Putamen (tissue), 1 donor: Measurements from ENCODE around the gene ACOT4.
"Not testable (repeated sequence)": the region's sequence is repeated elsewhere in the genome, so short reads cannot be mapped to it uniquely, and the experiment has no call there.

Experiments
- DNase-seq: peaks from one replicate; pipeline ENCODE4 v3.0.0-alpha.2; 2016; ENCODE audit warnings: low spot score

Gene ACOT4

DNA sequence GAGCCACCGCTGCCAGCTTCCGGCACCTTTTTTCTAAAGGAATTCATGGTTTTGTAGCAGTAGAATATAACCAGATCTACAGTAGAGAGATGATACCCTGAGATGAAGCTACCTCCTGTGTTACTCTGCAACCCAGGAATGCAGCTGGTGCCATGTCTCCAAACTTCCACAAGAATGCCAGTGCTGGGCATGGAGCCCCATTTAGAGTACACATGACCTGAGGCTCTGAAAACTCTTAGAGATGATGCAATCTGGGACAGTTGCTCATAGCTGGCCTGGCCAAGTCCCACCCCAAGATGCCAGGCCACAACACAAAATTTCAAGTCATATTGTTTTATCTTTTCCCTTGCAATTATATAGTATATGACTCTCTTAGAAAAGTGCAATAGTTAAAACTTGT lies 14.5 kb upstream of the ACOT4 start:
- not testable (repeated sequence) for DNase-seq

DNA sequence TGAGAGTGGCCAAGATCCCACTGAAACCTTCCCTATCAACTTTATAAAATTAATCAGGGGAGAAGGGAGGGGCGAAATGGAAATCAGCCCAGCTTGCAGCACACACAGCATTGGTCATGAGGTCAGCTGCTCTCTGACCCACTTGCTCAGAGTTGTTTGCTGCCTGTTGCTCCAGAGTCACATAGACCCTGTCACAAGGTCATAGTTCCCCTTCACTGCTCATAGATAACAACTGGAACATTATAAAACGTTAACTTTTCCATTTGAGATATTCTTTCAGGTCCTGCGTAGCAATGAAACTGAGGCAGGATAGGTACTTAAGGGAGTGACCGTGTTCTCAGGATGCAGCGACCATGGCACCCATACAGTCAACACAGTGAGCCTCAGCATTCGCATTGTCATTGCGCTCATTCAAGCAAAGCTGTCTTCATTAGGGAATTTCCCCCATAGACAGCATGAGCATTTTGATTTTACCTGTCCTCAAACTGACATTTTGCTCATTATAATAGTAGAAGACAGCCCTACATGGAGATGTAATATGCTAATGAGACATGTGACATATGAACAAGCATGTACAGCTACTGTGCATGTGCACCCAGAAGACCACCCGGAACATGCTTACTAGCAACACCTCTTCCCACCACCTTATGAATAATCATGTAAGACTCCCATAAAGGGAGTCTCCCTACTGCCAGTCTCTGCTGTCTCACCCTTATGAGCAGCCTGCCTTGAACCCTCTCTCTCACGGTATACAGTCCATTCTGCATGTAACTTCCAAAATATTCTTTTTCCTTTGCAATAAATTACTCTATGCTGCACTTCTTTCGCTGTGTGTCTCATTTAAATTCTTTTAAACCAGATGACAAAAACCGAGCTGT lies 9.3 kb upstream of the ACOT4 start:
- DNase-seq, result not testable (repeated sequence)

- DNase-seq, result no peak
Observed at GRCh38 chr14:73588695-73589094, 3.0 kb upstream of the ACOT4 start.

DNA sequence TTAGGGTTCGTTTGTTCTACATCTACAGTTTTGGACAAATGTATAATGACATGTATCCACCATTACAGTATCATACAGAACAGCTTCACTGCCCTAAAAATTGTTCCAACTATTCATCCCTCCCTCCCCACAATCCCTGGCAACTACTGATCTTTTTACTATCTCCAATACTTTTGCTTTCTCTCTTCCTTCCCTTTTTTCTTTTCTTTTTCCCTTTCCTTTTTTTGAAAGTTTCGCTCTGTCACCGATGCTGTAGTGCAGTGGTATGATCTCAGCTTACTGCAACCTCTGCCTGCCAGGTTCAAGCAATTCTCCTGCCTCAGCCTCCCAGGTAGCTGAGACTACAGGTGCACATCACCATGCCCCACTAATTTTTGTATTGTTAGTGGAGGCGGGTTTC lies 2.6 kb upstream of the ACOT4 start:
- DNase-seq, result no peak

- DNase-seq, result not testable (repeated sequence)
Observed at GRCh38 chr14:73590673-73591004, 1.0 kb upstream of the ACOT4 start.

GRCh38 chr14:73594491-73594890 lies 2.8 kb downstream of the ACOT4 start:
- no peak for DNase-seq

DNA sequence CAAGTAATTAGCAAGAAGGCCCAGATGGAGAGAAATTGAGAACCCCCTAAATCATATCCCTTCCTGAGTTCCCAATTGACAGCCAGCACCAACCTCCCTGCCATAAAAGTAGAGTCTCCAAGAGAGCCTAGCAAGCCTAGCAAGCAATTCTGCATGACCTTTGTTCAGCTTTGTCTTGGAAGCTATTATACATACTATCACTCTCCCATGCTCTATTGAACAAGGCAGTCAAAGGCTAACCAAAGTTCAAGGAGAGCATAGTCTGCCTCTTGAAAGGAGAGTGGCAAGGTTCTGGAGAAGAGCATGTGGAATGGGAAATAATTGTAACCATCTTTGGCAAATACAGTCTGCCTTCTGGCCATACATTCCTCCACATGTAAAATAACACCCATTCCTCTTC lies 7.8 kb downstream of the ACOT4 start:
- no peak for DNase-seq

- DNase-seq, result no peak
Observed at GRCh38 chr14:73602994-73603393, 11.3 kb downstream of the ACOT4 start.

- DNase-seq, result no peak
Observed at GRCh38 chr14:73606271-73606670, 14.6 kb downstream of the ACOT4 start.

- no peak for DNase-seq
Observed at GRCh38 chr14:73607241-73607640, 15.6 kb downstream of the ACOT4 start.

- peak; percentile 22 for DNase-seq
Observed at GRCh38 chr14:73610687-73611086, 19.0 kb downstream of the ACOT4 start.

GRCh38 chr14:73612339-73613045 lies 20.8 kb downstream of the ACOT4 start, which contains the start of gene ACOT6:
Gene ACOT6 (plus strand): TSS chr14:73612517. CDS start chr14:73612572, 55 bp downstream.
- peak; percentile 53 for DNase-seq

DNA sequence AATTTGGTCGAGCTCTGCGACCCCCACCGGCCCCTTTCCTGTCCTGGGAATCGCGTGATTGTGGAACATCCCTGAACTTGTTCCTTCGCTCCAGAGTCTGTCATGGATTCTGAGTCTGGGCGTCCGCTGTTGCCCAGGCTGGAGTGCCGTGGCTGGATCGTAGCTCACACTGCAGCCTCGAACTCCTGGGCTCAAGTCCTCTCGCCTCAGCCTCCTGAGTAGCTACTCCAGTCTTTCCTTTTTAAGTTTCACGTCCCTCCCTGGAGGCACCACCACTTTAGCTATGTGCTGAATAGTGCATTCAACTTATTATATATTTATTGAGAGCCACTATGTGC lies 21.3 kb downstream of the ACOT4 start:
- DNase-seq, result no peak

DNA sequence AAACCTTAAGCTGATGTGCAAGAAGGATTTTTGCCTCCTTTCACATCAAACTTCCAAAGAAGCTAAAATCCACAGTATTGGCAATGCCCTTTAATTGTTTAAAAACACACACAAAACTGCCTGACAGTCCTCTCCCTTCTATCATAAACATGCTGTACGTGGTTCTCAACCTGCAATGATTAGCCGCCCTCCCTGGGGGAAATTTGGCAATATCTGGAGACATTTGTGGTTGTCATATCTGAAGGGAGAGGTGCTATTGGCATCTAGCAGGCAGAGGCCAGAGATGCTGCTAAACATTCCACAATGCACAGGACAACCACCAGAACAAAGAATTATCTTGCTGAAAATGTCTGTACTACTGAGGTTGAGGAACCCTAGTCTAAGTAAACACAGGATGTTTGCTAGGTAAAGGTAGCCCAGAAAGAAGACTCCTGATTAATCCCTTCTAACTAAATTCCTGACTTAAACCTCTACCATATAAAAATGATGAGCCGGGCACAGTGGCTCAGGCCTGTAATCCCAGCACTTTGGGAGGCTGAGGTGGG lies 21.8 kb downstream of the ACOT4 start:
- no peak for DNase-seq

DNA sequence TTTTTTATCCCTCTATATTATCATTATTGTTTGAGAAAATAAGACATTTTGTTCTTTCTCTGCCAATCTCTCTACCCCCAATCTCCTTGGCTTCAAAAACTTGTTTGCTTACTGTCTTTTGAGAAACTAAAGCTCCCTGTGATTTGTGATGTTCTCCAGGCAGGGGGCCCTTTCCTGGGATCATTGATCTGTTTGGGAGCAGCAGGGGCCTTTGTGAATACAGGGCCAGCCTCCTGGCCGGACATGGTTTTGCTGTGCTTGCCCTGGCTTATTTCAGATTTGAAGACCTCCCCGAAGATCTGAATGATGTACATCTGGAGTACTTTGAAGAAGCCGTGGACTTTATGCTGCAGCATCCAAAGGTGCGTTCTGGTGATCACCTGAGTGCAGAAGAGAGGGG lies 25.2 kb downstream of the ACOT4 start:
- DNase-seq, result no peak

GRCh38 chr14:73619524-73619923 lies 27.9 kb downstream of the ACOT4 start:
- no peak for DNase-seq

DNA sequence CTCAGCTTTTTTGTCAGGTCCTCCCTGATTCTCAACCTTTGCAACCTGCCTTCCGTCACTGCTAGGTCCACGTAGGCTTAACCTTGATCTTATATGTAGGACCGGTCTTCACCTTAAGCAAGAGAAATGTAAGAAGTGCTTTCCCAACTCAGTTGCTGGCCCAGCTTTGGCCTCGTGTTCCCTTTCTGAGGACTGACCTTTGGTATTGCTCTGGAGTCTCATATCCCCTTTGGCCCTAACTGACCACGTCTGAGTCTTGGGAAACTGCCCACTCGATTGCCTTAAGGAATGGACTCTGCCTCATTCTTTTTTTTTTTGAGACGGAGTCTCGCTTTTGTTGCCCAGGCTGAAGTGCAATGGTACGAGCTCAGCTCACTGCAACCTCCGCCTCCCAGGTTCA lies 28.6 kb downstream of the ACOT4 start:
- no peak for DNase-seq

GRCh38 chr14:73623504-73624054 lies 31.9 kb downstream of the ACOT4 start:
- no peak for DNase-seq

DNA sequence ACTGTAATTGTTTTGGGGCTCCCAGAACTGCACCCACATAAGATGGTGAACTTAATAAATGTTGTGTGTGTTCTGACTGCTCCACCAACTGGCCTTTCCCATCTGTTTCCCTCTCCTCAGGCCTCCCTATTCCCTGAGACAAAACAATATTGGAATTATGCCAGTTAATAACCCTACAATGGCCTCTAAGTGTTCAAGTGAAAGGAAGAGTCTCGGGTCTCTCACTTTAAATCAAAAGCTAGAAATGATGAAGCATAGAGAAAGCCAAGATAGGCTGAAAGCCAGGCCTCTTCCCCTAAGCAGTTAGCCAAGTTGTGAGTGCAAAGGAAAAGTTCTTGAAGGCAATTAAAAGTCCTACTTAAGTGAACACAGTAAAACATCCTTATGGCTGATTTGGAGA lies 34.0 kb downstream of the ACOT4 start:
- no peak for DNase-seq

DNA sequence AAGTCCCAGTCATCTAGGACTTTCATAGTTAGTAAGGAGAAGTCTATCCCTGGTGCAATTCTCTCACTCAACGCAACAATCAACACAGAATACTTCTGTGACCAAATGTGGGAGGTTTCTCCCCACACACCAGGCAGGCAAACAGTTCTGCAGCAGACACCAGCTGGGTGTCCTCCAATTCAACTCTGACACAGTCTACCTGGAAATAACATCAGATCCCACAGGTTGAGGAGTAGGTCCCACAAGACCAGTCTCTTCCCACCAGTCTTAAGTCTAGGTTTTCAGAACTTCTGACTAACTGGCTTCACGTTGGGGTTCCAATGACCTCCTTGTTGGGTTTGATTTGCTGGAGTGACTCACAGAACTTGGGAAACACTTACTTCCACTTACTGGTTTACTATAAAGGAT lies 35.5 kb downstream of the ACOT4 start:
- DNase-seq, result no peak

GRCh38 chr14:73630009-73630780 lies 38.5 kb downstream of the ACOT4 start:
- DNase-seq, result no peak
